HG02973 (cell line): ENCODE results near the gene ATP6AP1.

Source experiments
- ATAC-seq: cut with Tn5 transposase; IDR thresholded peaks from one replicate; pipeline ENCODE4 v1.9.1; 2021; ENCODE audit warnings: moderate library complexity; ENCODE audit not compliant: unreplicated experiment

Gene ATP6AP1

DNA sequence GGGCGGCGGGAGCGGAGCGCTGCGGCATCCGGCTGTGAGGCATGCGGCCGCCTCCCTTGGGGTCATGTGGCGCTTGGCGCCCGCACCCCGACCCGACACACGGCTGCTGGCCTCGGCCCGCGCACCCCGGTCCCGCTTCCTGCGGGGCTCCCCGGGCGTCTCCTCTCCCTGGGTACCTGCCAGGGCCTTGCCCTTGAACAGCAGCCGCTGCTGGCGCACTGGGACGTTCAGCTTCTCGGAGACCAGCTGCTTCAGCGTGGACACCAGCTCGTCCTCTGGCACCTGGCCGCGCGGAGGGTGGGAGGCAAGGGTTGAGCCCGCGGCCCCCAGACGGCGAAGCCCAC lies 57.5 kb downstream of the ATP6AP1 start:
- no peak for ATAC-seq
